Right atrium auricular region (tissue), 2 donors: ENCODE data around the gene TMEM235. TPM values are rescaled to one million over a fixed set of nuclear protein-coding genes. Genes with fewer than 3 reads are reported as not detected.

ENCODE experiments used
- DNase-seq: peaks from one replicate; pipeline ENCODE4 v3.0.0-alpha.2; 2019; ENCODE audit warnings: low spot score
- H3K27ac ChIP-seq, 2 donors: fragments of 200-600 bp; sonication (generic); 1 replicate in 1 of 2; 2 replicates in 1 of 2; pipeline ENCODE4 v1.5.1; 2016 to 2019
- H3K27me3 ChIP-seq, 2 donors: fragments of 200-600 bp; sonication (generic); one replicate each; pipeline versions ENCODE4 v1.5.1 to v1.6.0; 2017 to 2019
- H3K36me3 ChIP-seq: fragments of 200-600 bp; sonication (generic); one replicate; pipeline ENCODE4 v1.5.1; 2016
- H3K4me1 ChIP-seq, 2 donors: fragments of 200-600 bp; sonication (generic); one replicate each; pipeline versions ENCODE4 v1.5.1 to v1.6.0; 2017 to 2019
- H3K4me3 ChIP-seq, 2 donors: fragments of 200-600 bp; sonication (generic); 1 replicate in 1 of 2; 2 replicates in 1 of 2; pipeline ENCODE4 v1.5.1; 2017 to 2019; ENCODE audit warnings: mild to moderate bottlenecking in 1 of 2, moderate library complexity in 1 of 2
- H3K9me3 ChIP-seq, 2 donors: fragments of 200-600 bp; sonication (generic); one replicate each; pipeline ENCODE4 v1.5.1; 2019
- total RNA-seq, 2 donors: library from RNA; depleted of rRNA; stranded (reverse); fragments of >200 nt; gene quantifications; one replicate each; pipeline ENCODE4 v1.1.0, GENCODE V29; 2016
- TF ChIP-seq, protein P1 (sequence below), 2 donors: fragments of 200-600 bp; sonication (generic); IDR thresholded peaks; one replicate each; pipeline ENCODE4 v1.5.1; 2019; ENCODE audit warnings: antibody characterized with exemption in 2 of 2

Gene TMEM235
- total RNA-seq, 2 donors from 2014 or later: not detected

DNA sequence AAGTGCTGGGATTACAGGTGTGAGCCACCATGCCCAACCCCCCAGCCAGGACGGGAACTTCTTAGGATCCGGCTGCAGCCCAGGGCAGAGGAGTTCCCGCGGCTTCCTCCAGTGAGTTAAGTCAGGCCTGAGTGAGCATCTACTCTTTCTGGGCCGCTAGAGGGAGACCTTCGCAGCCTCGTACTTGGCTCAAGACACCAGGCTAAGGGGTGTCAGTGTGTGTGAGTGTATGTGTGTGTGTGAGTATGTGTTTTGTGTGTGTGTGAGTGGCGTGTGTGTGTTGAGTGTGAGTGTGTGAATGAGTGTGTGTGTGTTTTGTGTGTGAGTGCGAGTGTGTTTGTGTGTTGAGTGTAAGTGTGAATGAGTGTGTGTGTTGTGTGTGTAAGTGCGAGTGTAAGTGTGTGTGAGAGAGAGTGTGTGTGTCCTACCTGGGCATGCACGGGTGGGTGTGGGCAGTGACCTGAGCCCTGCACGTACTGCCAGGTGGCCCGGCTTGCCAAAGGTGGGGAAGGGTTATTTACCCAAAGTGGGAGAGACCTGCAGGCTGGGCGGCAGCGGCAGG is 58.5 kb downstream of the TMEM235 start:
- Histone ChIP-seq H3K27ac (no peak overlapping the region), H3K36me3 (no peaks in the 10 kb centered on the region), H3K4me1 (peaks cover 0 to 18% of the 10 kb centered on the region in 2 donors), H3K4me3 (no peak overlapping the region), H3K27me3 (no peaks in the 10 kb centered on the region), H3K9me3 (no peaks in the 10 kb centered on the region)
- peak; percentile 82 for DNase-seq
- TF ChIP-seq, protein P1, sequence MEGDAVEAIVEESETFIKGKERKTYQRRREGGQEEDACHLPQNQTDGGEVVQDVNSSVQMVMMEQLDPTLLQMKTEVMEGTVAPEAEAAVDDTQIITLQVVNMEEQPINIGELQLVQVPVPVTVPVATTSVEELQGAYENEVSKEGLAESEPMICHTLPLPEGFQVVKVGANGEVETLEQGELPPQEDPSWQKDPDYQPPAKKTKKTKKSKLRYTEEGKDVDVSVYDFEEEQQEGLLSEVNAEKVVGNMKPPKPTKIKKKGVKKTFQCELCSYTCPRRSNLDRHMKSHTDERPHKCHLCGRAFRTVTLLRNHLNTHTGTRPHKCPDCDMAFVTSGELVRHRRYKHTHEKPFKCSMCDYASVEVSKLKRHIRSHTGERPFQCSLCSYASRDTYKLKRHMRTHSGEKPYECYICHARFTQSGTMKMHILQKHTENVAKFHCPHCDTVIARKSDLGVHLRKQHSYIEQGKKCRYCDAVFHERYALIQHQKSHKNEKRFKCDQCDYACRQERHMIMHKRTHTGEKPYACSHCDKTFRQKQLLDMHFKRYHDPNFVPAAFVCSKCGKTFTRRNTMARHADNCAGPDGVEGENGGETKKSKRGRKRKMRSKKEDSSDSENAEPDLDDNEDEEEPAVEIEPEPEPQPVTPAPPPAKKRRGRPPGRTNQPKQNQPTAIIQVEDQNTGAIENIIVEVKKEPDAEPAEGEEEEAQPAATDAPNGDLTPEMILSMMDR (IDR thresholded peaks at IDR 0.05): peak; percentile 60 to 77

Other genes starting within 250 kb of the TMEM235 start
- 10 to 100 TPM in 1 of 2 donors, 1 to 10 TPM in 1; 7.5 to 41.3 TPM for gene TMC6, start 102.9 kb upstream of the TMEM235 start, total RNA-seq
- 1 to 10 TPM; 1.0 to 2.6 TPM for gene TMC8, start 100.9 kb upstream of the TMEM235 start, total RNA-seq
- gene C17orf99, start 85.2 kb upstream of the TMEM235 start, total RNA-seq: not detected
- gene SYNGR2, start 63.0 kb upstream of the TMEM235 start, total RNA-seq: 100 to 1,000 TPM in 1 of 2 donors, 10 to 100 TPM in 1; 52.8 to 129 TPM
- gene TK1, start 44.6 kb upstream of the TMEM235 start, total RNA-seq: 1 to 10 TPM; 2.2 TPM
- gene AFMID, start 44.3 kb upstream of the TMEM235 start, total RNA-seq: 10 to 100 TPM; 28.6 to 35.3 TPM
- 1 to 10 TPM in 1 of 2 donors, not detected in 1; 3.7 TPM for gene BIRC5, start 17.4 kb upstream of the TMEM235 start, total RNA-seq
- 10 to 100 TPM; 39.9 to 56.8 TPM for gene SOCS3, start 128.4 kb downstream of the TMEM235 start, total RNA-seq
- gene PGS1, start 147.0 kb downstream of the TMEM235 start, total RNA-seq: 10 to 100 TPM; 21.2 to 21.8 TPM